PC-9 (cell line): ENCODE measurements around the gene TRAF1.

Experiments used
- EZH2 ChIP-seq: fragments of 200-600 bp; sonication (generic); IDR thresholded peaks from 2 replicates; pipeline ENCODE4 v1.8.0; 2017; ENCODE audit warnings: antibody characterized with exemption, low read depth
- TF ChIP-seq, protein P1 (sequence below): fragments of 200-600 bp; sonication (generic); conservative IDR thresholded peaks from 2 replicates; pipeline ENCODE4 v1.6.1; 2017; ENCODE audit warnings: mixed run types, antibody characterized with exemption, mild to moderate bottlenecking, moderate library complexity

DNA sequence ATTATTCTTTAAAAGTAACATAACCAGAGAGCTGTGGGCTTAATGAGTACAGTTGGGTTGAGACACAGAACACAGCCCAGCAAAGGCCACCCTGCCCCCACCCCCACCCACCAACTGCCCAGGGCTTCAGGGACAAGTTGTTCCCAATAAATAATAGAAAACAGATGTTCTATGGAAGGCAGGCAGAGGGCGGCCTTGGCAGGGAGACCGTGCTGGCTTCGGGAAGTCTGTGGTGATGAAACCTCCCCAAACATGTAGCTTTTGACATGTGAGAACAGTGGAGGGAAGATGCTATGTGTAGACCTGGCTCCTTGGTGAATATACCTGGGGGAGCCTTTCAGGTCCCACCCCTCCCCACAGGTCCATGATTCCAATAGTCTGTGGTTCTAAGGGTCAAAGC, 10.0 kb downstream of the TRAF1 start:
- TF ChIP-seq EZH2, result no peak
- TF ChIP-seq, protein P1, sequence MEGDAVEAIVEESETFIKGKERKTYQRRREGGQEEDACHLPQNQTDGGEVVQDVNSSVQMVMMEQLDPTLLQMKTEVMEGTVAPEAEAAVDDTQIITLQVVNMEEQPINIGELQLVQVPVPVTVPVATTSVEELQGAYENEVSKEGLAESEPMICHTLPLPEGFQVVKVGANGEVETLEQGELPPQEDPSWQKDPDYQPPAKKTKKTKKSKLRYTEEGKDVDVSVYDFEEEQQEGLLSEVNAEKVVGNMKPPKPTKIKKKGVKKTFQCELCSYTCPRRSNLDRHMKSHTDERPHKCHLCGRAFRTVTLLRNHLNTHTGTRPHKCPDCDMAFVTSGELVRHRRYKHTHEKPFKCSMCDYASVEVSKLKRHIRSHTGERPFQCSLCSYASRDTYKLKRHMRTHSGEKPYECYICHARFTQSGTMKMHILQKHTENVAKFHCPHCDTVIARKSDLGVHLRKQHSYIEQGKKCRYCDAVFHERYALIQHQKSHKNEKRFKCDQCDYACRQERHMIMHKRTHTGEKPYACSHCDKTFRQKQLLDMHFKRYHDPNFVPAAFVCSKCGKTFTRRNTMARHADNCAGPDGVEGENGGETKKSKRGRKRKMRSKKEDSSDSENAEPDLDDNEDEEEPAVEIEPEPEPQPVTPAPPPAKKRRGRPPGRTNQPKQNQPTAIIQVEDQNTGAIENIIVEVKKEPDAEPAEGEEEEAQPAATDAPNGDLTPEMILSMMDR, result no peak
